ENCODE data around the gene RPTOR. TPM values are rescaled to one million over a fixed set of nuclear protein-coding genes. Genes with fewer than 3 reads are reported as not detected.

Gene RPTOR
- total and polyA plus RNA-seq, 2 donors (not counting 3 experiments of a cell fraction or from before 2014, with no cell fraction given), result 10.7 to 41.8 TPM

GRCh38 chr17:80513892-80514291, 30.7 kb upstream of the RPTOR start:
- Histone ChIP-seq H3K27me3 (ENCODE audit: control insufficient read depth in 2 of 2, insufficient read depth in 2 of 2, low read length in 2 of 2) (peaks cover 0 to 5% of the 10 kb centered on the region in 2 experiments), H3K4me2 (ENCODE audit: insufficient read depth, low read length) (no peak overlapping the region), H3K27ac (ENCODE audit: insufficient read depth, low read depth, low read length) (no peak overlapping the region), H3K9me3 (replicated peaks; ENCODE audit: control insufficient read depth, insufficient read depth, low read length) (no peaks in the 10 kb centered on the region), H3K9ac (replicated peaks; ENCODE audit: extremely low read depth, insufficient read depth, low read length) (no peak overlapping the region), H3K36me3 (ENCODE audit: control insufficient read depth in 2 of 2, extremely low read depth in 1 of 2, insufficient read depth in 2 of 2, low read length in 2 of 2) (no peaks in the 10 kb centered on the region), H2AFZ (ENCODE audit: low read depth, low read length) (no peak overlapping the region), H3K4me1 (ENCODE audit: control insufficient read depth, extremely low read depth, insufficient read depth, low read length) (peaks cover 4% of the 10 kb centered on the region), H3K4me3 (replicated peaks in 1 of 3; ENCODE audit: insufficient read depth in 1 of 3, low read depth in 1 of 3, low read length in 3 of 3) (no peak overlapping the region), H3K79me2 (ENCODE audit: control insufficient read depth, insufficient read depth, low read length) (no peaks in the 10 kb centered on the region), H3K9me1 (replicated peaks; ENCODE audit: control insufficient read depth, extremely low read depth, insufficient read depth, low read length) (no peaks in the 10 kb centered on the region), H4K20me1 (replicated peaks; ENCODE audit: control insufficient read depth, extremely low read depth, insufficient read depth, low read length) (no peaks in the 10 kb centered on the region)
- DNase-seq (ENCODE audit: low read depth, low spot score), result no peak
- ChIA-PET POLR2A (no interaction called here), CTCF (no interaction called here)
- no peak for TF ChIP-seq GATA2 (IDR thresholded peaks at IDR 0.05; ENCODE audit: insufficient read depth, insufficient read length, low read depth, low read length)
- no peak for TF ChIP-seq MYC (IDR thresholded peaks at IDR 0.05; ENCODE audit: low read depth, low read length)
- TF ChIP-seq JUN (IDR thresholded peaks at IDR 0.05; ENCODE audit: borderline replicate concordance, insufficient read depth, insufficient read length, low read depth), result no peak
- no peak for TF ChIP-seq EZH2 (IDR thresholded peaks at IDR 0.05; ENCODE audit: borderline replicate concordance, low read depth, low read length, severe bottlenecking)
- TF ChIP-seq POLR2A (IDR thresholded peaks at IDR 0.05; ENCODE audit: low read depth, low read length), result no peak
- TF ChIP-seq, protein P1, sequence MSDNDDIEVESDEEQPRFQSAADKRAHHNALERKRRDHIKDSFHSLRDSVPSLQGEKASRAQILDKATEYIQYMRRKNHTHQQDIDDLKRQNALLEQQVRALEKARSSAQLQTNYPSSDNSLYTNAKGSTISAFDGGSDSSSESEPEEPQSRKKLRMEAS (IDR thresholded peaks at IDR 0.05; ENCODE audit: insufficient read depth, insufficient read length), result no peak
- no peak for TF ChIP-seq POLR2AphosphoS5 (IDR thresholded peaks at IDR 0.05; ENCODE audit: insufficient read depth, low read depth, low read length)
- no peak for TF ChIP-seq FOS (IDR thresholded peaks at IDR 0.05; ENCODE audit: borderline replicate concordance, insufficient read depth, low read length)
- no peak for TF ChIP-seq CTCF (IDR thresholded peaks at IDR 0.05; ENCODE audit: extremely low read depth in 1 of 2, insufficient read depth in 1 of 2, low read depth in 1 of 2, low read length in 2 of 2)
- dilution Hi-C loops (cut with MboI; ENCODE audit: extremely low pct_ligation_motif_present, low sequenced_read_pairs) (no loop called here), intact Hi-C loops (cut with micrococcal nuclease) (no loop called here)
- BruUV-seq (replicated peaks), result no TSS peak
- no peak for FAIRE-seq

Data from endothelial cell of umbilical vein (primary cell).